GM19467 (cell line): ENCODE measurements around the gene DHRS11.

Experiments
- ATAC-seq: cut with Tn5 transposase; IDR thresholded peaks from one replicate; pipeline ENCODE4 v1.9.1; 2021; ENCODE audit warnings: mild to moderate bottlenecking, moderate library complexity; ENCODE audit not compliant: unreplicated experiment

DHRS11 gene

GRCh38 chr17:36647636-36648035, 56.0 kb downstream of the DHRS11 start:
- no peak for ATAC-seq

GRCh38 chr17:36650096-36650775, 58.6 kb downstream of the DHRS11 start:
- ATAC-seq = no peak
